Suprapubic skin (tissue), 3 donors: ENCODE measurements around the gene NCAM2.

Experiments used
- POLR2A ChIP-seq, 2 donors: fragments of 450-650 bp; IDR thresholded peaks; one replicate each; pipeline ENCODE4 v1.6.1; 2017; ENCODE audit warnings: antibody characterized with exemption in 2 of 2, mild to moderate bottlenecking in 2 of 2, moderate library complexity in 2 of 2
- TF ChIP-seq, protein P1 (sequence below), 2 donors: fragments of 200-600 bp in 1 of 2; fragments of 450-650 bp in 1 of 2; sonication (generic) in 1 of 2; IDR thresholded peaks; one replicate each; pipeline ENCODE4 v1.5.1; 2016 to 2019; ENCODE audit warnings: antibody characterized with exemption in 2 of 2, mild to moderate bottlenecking in 1 of 2, moderate library complexity in 1 of 2

GRCh38 chr21:21188513-21189195 is 190.4 kb downstream of the NCAM2 start:
- TF ChIP-seq POLR2A (IDR thresholded peaks at IDR 0.05): no peak
- TF ChIP-seq, protein P1, sequence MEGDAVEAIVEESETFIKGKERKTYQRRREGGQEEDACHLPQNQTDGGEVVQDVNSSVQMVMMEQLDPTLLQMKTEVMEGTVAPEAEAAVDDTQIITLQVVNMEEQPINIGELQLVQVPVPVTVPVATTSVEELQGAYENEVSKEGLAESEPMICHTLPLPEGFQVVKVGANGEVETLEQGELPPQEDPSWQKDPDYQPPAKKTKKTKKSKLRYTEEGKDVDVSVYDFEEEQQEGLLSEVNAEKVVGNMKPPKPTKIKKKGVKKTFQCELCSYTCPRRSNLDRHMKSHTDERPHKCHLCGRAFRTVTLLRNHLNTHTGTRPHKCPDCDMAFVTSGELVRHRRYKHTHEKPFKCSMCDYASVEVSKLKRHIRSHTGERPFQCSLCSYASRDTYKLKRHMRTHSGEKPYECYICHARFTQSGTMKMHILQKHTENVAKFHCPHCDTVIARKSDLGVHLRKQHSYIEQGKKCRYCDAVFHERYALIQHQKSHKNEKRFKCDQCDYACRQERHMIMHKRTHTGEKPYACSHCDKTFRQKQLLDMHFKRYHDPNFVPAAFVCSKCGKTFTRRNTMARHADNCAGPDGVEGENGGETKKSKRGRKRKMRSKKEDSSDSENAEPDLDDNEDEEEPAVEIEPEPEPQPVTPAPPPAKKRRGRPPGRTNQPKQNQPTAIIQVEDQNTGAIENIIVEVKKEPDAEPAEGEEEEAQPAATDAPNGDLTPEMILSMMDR (IDR thresholded peaks at IDR 0.05): no peak
